Measurements from ENCODE around the gene UTS2R. TPM values are rescaled to one million over a fixed set of nuclear protein-coding genes. Genes with fewer than 3 reads are reported as not detected.

UTS2R gene
- polyA plus RNA-seq, 1 donor from 2014 or later, result not detected

GRCh38 chr17:82330322-82331239 lies 41.0 kb upstream of the UTS2R start:
- H3K4me2 ChIP-seq (ENCODE audit: low read length), result no peak overlapping the region
- no peak overlapping the region for H3K4me3 ChIP-seq (ENCODE audit: low read length)
- no peaks in the 10 kb centered on the region for H3K9me3 ChIP-seq (ENCODE audit: low read length)
- no peaks in the 10 kb centered on the region for H3F3A ChIP-seq (ENCODE audit: insufficient read depth, low read length, poor library complexity, severe bottlenecking)
- TF ChIP-seq, protein P1, sequence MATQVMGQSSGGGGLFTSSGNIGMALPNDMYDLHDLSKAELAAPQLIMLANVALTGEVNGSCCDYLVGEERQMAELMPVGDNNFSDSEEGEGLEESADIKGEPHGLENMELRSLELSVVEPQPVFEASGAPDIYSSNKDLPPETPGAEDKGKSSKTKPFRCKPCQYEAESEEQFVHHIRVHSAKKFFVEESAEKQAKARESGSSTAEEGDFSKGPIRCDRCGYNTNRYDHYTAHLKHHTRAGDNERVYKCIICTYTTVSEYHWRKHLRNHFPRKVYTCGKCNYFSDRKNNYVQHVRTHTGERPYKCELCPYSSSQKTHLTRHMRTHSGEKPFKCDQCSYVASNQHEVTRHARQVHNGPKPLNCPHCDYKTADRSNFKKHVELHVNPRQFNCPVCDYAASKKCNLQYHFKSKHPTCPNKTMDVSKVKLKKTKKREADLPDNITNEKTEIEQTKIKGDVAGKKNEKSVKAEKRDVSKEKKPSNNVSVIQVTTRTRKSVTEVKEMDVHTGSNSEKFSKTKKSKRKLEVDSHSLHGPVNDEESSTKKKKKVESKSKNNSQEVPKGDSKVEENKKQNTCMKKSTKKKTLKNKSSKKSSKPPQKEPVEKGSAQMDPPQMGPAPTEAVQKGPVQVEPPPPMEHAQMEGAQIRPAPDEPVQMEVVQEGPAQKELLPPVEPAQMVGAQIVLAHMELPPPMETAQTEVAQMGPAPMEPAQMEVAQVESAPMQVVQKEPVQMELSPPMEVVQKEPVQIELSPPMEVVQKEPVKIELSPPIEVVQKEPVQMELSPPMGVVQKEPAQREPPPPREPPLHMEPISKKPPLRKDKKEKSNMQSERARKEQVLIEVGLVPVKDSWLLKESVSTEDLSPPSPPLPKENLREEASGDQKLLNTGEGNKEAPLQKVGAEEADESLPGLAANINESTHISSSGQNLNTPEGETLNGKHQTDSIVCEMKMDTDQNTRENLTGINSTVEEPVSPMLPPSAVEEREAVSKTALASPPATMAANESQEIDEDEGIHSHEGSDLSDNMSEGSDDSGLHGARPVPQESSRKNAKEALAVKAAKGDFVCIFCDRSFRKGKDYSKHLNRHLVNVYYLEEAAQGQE (IDR thresholded peaks at IDR 0.05; ENCODE audit: borderline replicate concordance), result no peak
- TF ChIP-seq POLR2AphosphoS5 (IDR thresholded peaks at IDR 0.05) (no peak), RAD21 (conservative IDR thresholded peaks at IDR 0.05) (no peak), MXI1 (conservative IDR thresholded peaks at IDR 0.05; ENCODE audit: poor library complexity, severe bottlenecking) (no peak), EZH2 (IDR thresholded peaks at IDR 0.05; ENCODE audit: borderline replicate concordance, insufficient read depth, low read length, poor library complexity, severe bottlenecking) (no peak), SMC3 (conservative IDR thresholded peaks at IDR 0.05; ENCODE audit: poor library complexity) (no peak), EP300 (conservative IDR thresholded peaks at IDR 0.05; ENCODE audit: poor library complexity, severe bottlenecking) (no peak), TAF1 (IDR thresholded peaks at IDR 0.05; ENCODE audit: low read depth) (no peak)
- TF ChIP-seq, protein P2, sequence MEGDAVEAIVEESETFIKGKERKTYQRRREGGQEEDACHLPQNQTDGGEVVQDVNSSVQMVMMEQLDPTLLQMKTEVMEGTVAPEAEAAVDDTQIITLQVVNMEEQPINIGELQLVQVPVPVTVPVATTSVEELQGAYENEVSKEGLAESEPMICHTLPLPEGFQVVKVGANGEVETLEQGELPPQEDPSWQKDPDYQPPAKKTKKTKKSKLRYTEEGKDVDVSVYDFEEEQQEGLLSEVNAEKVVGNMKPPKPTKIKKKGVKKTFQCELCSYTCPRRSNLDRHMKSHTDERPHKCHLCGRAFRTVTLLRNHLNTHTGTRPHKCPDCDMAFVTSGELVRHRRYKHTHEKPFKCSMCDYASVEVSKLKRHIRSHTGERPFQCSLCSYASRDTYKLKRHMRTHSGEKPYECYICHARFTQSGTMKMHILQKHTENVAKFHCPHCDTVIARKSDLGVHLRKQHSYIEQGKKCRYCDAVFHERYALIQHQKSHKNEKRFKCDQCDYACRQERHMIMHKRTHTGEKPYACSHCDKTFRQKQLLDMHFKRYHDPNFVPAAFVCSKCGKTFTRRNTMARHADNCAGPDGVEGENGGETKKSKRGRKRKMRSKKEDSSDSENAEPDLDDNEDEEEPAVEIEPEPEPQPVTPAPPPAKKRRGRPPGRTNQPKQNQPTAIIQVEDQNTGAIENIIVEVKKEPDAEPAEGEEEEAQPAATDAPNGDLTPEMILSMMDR (IDR thresholded peaks at IDR 0.05; ENCODE audit: poor library complexity, severe bottlenecking), result no peak
- H3K36me3 ChIP-seq (ENCODE audit: insufficient read depth, low read length), result no peaks in the 10 kb centered on the region
- H3K27ac ChIP-seq (ENCODE audit: low read length), result no peak overlapping the region
- no peaks in the 10 kb centered on the region for H3K79me2 ChIP-seq (replicated peaks; ENCODE audit: insufficient read depth, low read length)
- H2AFZ ChIP-seq (ENCODE audit: low read depth, low read length), result no peak overlapping the region
- no peaks in the 10 kb centered on the region for H4K20me1 ChIP-seq (ENCODE audit: insufficient read depth)
- no peak overlapping the region for H3K9ac ChIP-seq (ENCODE audit: low read length)
- no peaks in the 10 kb centered on the region for H3K9me2 ChIP-seq (ENCODE audit: insufficient read depth, low read length)
- H3K27me3 ChIP-seq (ENCODE audit: insufficient read depth, low read depth, low read length), result peaks cover 40% of the 10 kb centered on the region

DNA sequence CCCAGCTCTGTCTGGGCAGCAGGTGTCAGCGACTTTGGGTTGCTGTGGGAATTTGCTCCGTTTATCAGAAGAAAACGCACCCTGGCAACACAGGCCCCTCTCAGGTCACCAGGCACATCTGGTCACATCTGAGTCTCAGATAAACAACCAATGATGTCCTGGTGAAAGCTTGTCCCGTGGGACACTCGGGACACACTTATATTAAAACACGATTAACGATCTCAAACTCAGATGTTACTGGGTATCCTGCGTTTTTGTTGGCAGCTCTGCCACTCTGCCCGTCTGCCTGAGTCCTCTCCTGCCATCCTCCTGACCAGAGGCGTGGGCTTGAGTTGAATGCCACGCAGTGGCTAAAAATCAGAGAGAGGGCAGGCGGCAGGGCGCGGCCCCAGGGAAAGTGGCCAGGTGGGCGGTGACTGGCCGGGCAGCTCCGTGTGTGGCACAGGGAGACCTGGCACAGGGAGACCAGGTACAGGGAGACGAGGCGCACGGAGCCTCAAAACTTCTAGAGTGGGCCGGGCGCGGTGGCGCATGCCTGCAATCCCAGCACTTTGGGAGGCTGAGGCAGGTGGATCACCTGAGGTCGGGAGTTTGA lies 40.1 kb upstream of the UTS2R start:
- H3K36me3 ChIP-seq (ENCODE audit: insufficient read depth, low read length), result no peaks in the 10 kb centered on the region
- H3K9ac ChIP-seq (ENCODE audit: low read length), result no peak overlapping the region
- TF ChIP-seq POLR2AphosphoS5 (IDR thresholded peaks at IDR 0.05) (no peak), EZH2 (IDR thresholded peaks at IDR 0.05; ENCODE audit: borderline replicate concordance, insufficient read depth, low read length, poor library complexity, severe bottlenecking) (no peak), MXI1 (conservative IDR thresholded peaks at IDR 0.05; ENCODE audit: poor library complexity, severe bottlenecking) (no peak)
- no peak overlapping the region for H3K4me2 ChIP-seq (ENCODE audit: low read length)
- peaks cover 43% of the 10 kb centered on the region for H3K27me3 ChIP-seq (ENCODE audit: insufficient read depth, low read depth, low read length)
- no peaks in the 10 kb centered on the region for H3F3A ChIP-seq (ENCODE audit: insufficient read depth, low read length, poor library complexity, severe bottlenecking)
- H3K79me2 ChIP-seq (replicated peaks; ENCODE audit: insufficient read depth, low read length), result no peaks in the 10 kb centered on the region
- no peaks in the 10 kb centered on the region for H4K20me1 ChIP-seq (ENCODE audit: insufficient read depth)
- H3K27ac ChIP-seq (ENCODE audit: low read length), result no peak overlapping the region
- H3K9me2 ChIP-seq (ENCODE audit: insufficient read depth, low read length), result no peaks in the 10 kb centered on the region
- no peaks in the 10 kb centered on the region for H3K9me3 ChIP-seq (ENCODE audit: low read length)
- no peak overlapping the region for H3K4me3 ChIP-seq (ENCODE audit: low read length)
- H2AFZ ChIP-seq (ENCODE audit: low read depth, low read length), result no peak overlapping the region
